GM18861 (cell line): ENCODE data around the gene PSMF1.
"Not testable (repeated sequence)": the region's sequence is repeated elsewhere in the genome, so short reads cannot be mapped to it uniquely, and the experiment has no call there.

Source experiments
- ATAC-seq: cut with Tn5 transposase; IDR thresholded peaks from one replicate; pipeline ENCODE4 v1.9.1; 2021; ENCODE audit not compliant: unreplicated experiment

The PSMF1 gene

DNA sequence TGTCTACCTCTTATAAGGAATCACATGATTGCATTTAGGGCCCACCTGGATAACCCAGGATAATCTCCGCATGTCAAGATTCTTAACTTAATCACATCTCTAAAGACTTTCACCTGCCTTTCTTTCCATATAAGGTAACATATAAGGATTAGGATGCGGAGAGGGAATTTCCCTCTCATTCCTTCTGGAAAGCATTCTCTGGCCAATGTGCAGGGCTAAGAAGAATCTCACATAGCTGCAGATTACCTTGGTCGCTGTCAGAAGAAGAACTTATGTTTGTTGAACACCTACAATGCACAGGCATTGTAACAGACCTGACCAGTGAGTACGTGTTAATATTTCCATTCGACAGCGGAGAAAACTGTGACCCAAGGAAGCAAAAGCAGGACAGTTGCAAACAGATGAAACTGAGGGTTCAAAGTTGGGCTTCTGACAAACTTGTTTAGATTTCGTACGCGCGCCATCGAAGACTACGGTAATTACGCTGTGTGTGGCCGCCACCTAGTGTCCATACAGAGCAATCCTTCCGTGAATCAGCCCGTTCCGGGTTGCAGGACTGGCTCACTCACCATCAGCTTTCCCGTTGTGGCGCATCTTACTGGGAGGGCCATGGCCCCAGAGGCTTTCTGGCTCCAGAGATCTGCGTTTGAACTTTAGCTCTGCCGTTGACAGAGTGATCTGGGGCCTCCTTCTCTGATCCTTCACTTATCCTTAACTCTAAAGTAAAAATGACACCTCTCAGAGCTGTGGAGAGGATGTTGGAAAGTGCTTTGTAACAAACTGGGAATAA is 94.4 kb downstream of the PSMF1 start:
- ATAC-seq = peak; percentile 60

DNA sequence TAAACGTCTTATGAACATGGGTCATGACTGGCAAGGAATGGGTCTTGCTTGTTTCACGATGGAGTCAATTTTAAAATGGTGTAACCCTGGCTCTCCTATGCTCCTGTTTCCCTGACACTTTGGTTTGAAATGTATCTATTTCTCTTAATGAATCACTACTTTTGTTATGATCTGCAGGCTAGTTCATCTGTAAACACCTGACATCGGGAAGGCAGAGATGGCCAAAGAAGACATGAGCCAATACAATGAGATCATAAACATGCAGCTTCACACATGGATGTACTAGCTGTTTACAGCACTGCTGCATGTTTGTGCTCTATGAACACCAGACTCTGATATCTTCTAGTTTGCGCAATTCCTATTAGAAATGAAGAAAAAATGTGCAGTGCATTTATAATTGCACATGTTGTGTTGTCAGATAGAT is 96.4 kb downstream of the PSMF1 start:
- ATAC-seq = no peak

DNA sequence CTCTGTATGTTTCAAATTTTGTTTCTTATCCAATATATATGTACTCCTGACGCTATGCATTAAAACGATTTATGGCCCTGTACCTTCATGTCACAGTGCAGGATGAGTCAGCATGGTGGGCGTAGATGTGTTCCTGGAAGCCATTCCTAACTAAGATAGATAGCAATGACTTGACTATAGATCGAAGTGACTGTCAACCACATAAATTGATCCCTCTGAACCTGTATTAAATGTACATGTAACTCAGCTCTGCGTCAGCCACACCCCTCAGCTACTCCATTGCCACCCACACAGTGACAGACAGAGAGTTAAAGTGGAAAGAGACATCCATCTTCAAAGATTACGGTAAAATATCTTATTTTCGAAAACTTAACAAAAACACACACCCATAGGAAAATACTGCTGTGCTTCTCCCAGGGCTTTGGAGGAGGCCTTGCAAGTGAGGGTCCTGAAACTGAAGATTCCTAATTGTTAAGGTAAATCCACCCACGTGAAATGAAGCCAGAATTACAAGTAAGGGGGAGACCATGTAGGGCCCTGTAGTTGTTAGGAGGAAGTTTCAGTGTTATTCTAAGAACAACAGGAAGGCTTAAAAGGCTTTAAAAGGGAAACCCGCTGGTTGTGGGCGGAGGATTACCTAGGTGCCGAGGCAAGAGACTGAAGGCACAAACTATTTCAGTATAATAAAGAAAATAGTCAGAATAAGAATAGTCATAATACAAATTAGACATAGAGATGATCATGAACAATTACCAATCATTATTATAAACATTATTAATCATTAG is 97.2 kb downstream of the PSMF1 start:
- ATAC-seq = no peak

DNA sequence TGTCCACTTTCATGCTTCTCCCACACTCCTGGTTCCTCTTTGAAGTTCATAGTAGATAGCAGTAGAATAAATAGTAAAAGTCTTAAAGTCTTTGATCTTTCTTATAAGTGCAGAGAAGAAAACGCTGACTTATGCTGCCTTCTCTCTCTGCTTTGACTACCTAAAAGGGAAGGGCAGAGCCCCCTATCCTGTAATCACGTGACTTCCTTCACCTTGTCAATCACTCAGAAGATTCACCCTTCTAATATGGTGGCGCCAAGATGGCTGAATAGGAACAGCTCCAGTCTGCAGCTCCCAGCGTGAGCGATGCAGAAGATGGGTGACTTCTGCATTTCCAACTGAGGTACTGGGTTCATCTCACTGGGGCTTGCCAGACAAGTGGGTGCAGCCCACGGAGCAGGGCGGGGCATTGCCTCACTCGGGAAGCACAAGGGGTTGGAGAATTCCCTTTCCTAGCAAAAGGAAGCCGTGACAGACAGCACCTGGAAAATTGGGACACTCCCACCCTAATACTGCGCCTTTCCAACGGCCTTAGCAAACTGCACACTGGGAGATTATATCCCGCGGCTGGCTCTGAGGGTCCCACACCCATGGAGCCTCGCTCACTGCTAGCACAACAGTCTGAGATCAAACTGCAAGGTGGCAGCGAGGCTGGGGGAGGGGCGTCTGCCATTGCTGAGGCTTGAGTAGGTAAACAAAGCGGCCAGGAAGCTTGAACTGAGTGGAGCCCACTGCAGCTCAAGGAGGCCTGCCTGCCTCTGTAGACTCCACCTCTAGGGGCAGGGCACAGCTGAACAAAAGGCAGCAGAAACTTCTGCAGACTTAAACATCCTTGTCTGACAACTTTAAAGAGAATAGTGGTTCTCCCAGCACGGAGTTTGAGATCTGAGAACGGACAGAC is 98.4 kb downstream of the PSMF1 start:
- not testable (repeated sequence) for ATAC-seq
